Hepatocyte (in vitro differentiated cells): ENCODE results near the gene PPP1R7. TPM values are rescaled to one million over a fixed set of nuclear protein-coding genes. Genes with fewer than 3 reads are reported as not detected.

Source experiments
- DNase-seq: peaks from one replicate; pipeline ENCODE4 v3.0.0-alpha.2; 2016; ENCODE audit warnings: low spot score
- H2AFZ ChIP-seq: fragments of 200-600 bp; sonication (generic); 2 replicates; pipeline ENCODE4 v1.6.0; 2016; ENCODE audit warnings: antibody characterized with exemption, mild to moderate bottlenecking
- H3K27ac ChIP-seq: fragments of 200-600 bp; sonication (generic); 2 replicates; pipeline ENCODE4 v1.5.1; 2016; ENCODE audit warnings: mild to moderate bottlenecking
- H3K27me3 ChIP-seq: fragments of 200-600 bp; sonication (generic); 2 replicates; pipeline ENCODE4 v1.6.1; 2016
- H3K36me3 ChIP-seq: fragments of 200-600 bp; sonication (generic); replicated peaks from 2 replicates; pipeline ENCODE4 v1.5.1; 2016; ENCODE audit warnings: low read depth; ENCODE audit not compliant: insufficient read depth
- H3K4me1 ChIP-seq: fragments of 200-600 bp; sonication (generic); 2 replicates; pipeline ENCODE4 v1.5.1; 2016; ENCODE audit warnings: mild to moderate bottlenecking, moderate library complexity; ENCODE audit not compliant: insufficient read depth
- H3K4me2 ChIP-seq: fragments of 200-600 bp; sonication (generic); 2 replicates; pipeline ENCODE4 v1.6.0; 2016
- H3K4me3 ChIP-seq: fragments of 200-600 bp; sonication (generic); 2 replicates; pipeline ENCODE4 v1.5.1; 2016; ENCODE audit warnings: mild to moderate bottlenecking
- H3K79me2 ChIP-seq: fragments of 200-600 bp; sonication (generic); 2 replicates; pipeline ENCODE4 v1.6.0; 2017; ENCODE audit warnings: mild to moderate bottlenecking
- H3K9me2 ChIP-seq: fragments of 200-600 bp; sonication (generic); replicated peaks from 2 replicates; pipeline ENCODE4 v1.6.0; 2017; ENCODE audit warnings: mild to moderate bottlenecking; ENCODE audit not compliant: insufficient read depth
- H3K9me3 ChIP-seq: fragments of 200-600 bp; sonication (generic); 2 replicates; pipeline ENCODE4 v1.5.1; 2016; ENCODE audit warnings: low read depth, mild to moderate bottlenecking
- H4K20me1 ChIP-seq: fragments of 200-600 bp; sonication (generic); 2 replicates; pipeline ENCODE4 v1.6.0; 2016; ENCODE audit warnings: mild to moderate bottlenecking; ENCODE audit not compliant: insufficient read depth, poor library complexity, severe bottlenecking
- EZH2 ChIP-seq: fragments of 200-600 bp; sonication (generic); IDR thresholded peaks from 2 replicates; pipeline ENCODE4 v1.6.1; 2016; ENCODE audit warnings: antibody characterized with exemption, mild to moderate bottlenecking, borderline replicate concordance
- EZH2phosphoT487 ChIP-seq: fragments of 200-600 bp; sonication (generic); IDR thresholded peaks from one replicate; pipeline ENCODE4 v1.6.1; 2018; ENCODE audit warnings: antibody characterized with exemption, mild to moderate bottlenecking, low read depth, moderate library complexity; ENCODE audit not compliant: unreplicated experiment, severe bottlenecking
- WGBS: methylation state at CpG from one replicate; pipeline ENCODE4 v1.1.6; 2016; ENCODE audit warnings: low lambda C conversion rate; ENCODE audit errors: missing lambda C conversion rate; 5-methylcytosine and 5-hydroxymethylcytosine counted together
- polyA plus RNA-seq: library from polyadenylated mRNA; unstranded; fragments of >200 nt; fragmentation: Nextera tagmentation; extraction: Ambion mirVana; gene quantifications from 2 replicates; pipeline ENCODE4 v1.2.1, GENCODE V29; 2016
- total RNA-seq: library from RNA; depleted of rRNA; stranded (reverse); fragments of >200 nt; gene quantifications from 2 replicates; pipeline ENCODE4 v1.2.3, GENCODE V29; 2014
- TF ChIP-seq, protein P1 (sequence below): fragments of 200-600 bp; sonication (generic); IDR thresholded peaks from 2 replicates; pipeline ENCODE4 v1.5.1; 2016; ENCODE audit warnings: antibody characterized with exemption, mild to moderate bottlenecking; ENCODE audit not compliant: poor library complexity

The PPP1R7 gene
- total and polyA plus RNA-seq, 2 experiments from 2014 or later = 46.7 to 84.9 TPM

DNA sequence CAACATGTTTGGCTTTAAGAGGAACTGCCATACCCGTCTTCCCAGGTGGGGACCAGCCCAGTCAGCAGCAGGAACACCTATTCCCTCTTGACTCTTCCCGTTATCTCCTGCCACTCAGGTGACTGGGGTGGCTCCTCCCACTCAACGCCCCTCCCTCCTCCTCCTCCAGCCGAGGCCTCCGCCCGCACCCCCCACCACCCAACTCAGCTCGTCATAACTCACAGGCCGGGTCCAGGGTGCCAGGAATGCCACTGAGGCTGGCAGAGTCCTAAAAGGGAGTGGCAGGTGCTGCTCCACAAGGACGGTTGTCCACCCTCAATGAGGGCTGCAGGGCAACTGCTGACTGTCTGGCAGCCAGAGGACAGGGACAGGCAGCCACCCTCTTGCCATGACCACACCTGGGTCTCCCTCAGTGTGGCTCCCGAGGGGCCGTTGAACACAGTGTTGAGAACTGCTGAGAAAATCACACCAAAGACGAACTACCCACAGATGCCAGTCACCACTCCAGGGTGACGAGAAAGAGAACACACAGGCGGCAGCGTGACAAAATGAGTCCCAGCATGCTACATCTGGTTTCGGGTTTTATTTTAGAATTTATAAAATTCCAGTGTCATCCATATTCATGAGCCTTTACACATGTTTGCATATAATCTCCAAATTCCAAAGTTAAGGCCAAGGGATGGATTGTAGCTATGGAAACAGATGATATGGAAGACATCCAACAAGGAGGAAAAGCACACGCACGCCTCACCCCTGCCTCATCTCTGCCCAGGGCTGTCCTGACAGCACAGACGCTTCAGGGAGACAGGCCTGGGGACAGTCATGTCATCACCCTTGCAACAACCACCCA is 76.7 kb downstream of the PPP1R7 start:
- Histone ChIP-seq H3K9me3 (no peaks in the 10 kb centered on the region), H3K27me3 (no peaks in the 10 kb centered on the region), H3K9me2 (no peaks in the 10 kb centered on the region), H3K27ac (no peak overlapping the region), H3K36me3 (no peaks in the 10 kb centered on the region), H4K20me1 (peaks cover 10% of the 10 kb centered on the region), H3K4me1 (peaks cover 8% of the 10 kb centered on the region), H3K79me2 (no peaks in the 10 kb centered on the region), H2AFZ (no peak overlapping the region), H3K4me3 (no peak overlapping the region), H3K4me2 (no peak overlapping the region)
- no peak for DNase-seq
- TF ChIP-seq EZH2 (no peak), EZH2phosphoT487 (no peak)
- TF ChIP-seq, protein P1, sequence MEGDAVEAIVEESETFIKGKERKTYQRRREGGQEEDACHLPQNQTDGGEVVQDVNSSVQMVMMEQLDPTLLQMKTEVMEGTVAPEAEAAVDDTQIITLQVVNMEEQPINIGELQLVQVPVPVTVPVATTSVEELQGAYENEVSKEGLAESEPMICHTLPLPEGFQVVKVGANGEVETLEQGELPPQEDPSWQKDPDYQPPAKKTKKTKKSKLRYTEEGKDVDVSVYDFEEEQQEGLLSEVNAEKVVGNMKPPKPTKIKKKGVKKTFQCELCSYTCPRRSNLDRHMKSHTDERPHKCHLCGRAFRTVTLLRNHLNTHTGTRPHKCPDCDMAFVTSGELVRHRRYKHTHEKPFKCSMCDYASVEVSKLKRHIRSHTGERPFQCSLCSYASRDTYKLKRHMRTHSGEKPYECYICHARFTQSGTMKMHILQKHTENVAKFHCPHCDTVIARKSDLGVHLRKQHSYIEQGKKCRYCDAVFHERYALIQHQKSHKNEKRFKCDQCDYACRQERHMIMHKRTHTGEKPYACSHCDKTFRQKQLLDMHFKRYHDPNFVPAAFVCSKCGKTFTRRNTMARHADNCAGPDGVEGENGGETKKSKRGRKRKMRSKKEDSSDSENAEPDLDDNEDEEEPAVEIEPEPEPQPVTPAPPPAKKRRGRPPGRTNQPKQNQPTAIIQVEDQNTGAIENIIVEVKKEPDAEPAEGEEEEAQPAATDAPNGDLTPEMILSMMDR = no peak
- WGBS = 87% methylated on average over 18 of the region's 19 CpGs

DNA sequence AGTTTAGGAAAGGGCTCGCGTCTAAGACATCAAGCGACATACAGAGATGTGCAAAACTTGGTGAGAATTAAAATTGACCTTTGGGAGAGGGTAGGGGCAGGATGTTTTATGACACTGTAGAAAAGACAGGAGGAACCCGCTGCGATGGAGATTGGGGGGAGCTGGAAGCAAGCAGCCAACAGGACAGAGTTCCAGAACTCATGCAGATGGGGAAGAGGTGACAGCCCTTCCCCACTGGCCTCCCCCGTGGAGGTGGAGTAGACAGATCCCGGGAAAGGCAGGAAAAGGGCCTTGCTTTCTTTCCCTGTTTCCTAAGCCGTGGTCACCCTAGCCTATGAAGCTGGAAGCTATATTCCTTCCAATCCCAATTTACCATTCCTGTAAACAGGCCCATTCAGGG is 77.3 kb downstream of the PPP1R7 start:
- no peaks in the 10 kb centered on the region for H3K9me3 ChIP-seq
- no peaks in the 10 kb centered on the region for H3K27me3 ChIP-seq
- H3K9me2 ChIP-seq = no peaks in the 10 kb centered on the region
- H4K20me1 ChIP-seq = peaks cover 14% of the 10 kb centered on the region
- no peak overlapping the region for H3K4me2 ChIP-seq
- H3K36me3 ChIP-seq = no peaks in the 10 kb centered on the region
- H3K79me2 ChIP-seq = no peaks in the 10 kb centered on the region
- no peak overlapping the region for H3K4me3 ChIP-seq
- no peak for DNase-seq
- WGBS = 96% methylated on average over 8 of the region's 8 CpGs
- no peak overlapping the region for H2AFZ ChIP-seq
- no peak overlapping the region for H3K27ac ChIP-seq
- peaks cover 8% of the 10 kb centered on the region for H3K4me1 ChIP-seq
- TF ChIP-seq EZH2phosphoT487 = no peak
- TF ChIP-seq, protein P1 = no peak
- TF ChIP-seq EZH2 = no peak

DNA sequence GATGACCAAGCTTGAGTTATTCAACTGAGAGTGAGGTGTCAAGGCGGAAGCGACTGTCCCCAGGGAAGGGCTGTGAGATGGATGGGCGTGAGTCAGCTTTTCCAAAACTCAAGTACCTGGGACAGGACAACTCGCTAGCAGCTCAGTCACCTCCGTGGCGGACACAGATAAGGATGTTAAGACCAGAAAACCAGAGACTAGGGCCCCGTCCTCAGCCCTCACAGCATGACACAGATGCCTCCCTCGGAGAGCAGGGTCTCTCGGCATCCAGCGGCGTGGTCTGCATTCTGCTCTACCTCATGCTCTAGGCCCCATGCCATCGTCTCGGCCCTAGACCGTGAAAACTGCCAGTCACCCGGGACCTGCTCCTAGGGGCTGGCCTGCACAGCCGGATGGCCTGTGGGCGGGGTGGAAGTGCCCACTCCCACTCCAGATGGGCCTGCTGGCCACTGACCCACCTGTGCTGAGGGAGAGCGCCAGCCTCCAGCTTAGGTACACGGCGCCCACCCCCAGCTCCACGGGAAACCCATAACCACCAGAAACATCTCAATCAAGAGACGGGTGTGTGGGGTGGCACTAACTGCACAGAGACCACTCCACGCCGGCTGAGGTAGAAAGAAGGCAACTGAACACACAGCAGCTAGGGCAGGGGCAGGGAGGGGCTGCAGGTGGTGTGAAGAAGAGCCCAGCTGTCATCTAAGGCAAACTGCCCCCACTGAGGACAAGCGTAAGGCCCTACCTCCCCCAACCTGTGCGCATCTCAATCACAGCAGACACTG is 78.0 kb downstream of the PPP1R7 start:
- H3K27me3 ChIP-seq = no peaks in the 10 kb centered on the region
- H3K36me3 ChIP-seq = no peaks in the 10 kb centered on the region
- no peak overlapping the region for H3K4me3 ChIP-seq
- H3K4me1 ChIP-seq = peaks cover 8% of the 10 kb centered on the region
- no peak overlapping the region for H2AFZ ChIP-seq
- H3K9me3 ChIP-seq = no peaks in the 10 kb centered on the region
- 95% methylated on average over 26 of the region's 26 CpGs for WGBS
- no peaks in the 10 kb centered on the region for H3K9me2 ChIP-seq
- no peaks in the 10 kb centered on the region for H3K79me2 ChIP-seq
- no peak overlapping the region for H3K27ac ChIP-seq
- TF ChIP-seq EZH2phosphoT487 (no peak), EZH2 (no peak)
- TF ChIP-seq, protein P1 = no peak
- DNase-seq = no peak
- peaks cover 14% of the 10 kb centered on the region for H4K20me1 ChIP-seq
- no peak overlapping the region for H3K4me2 ChIP-seq
